H9 (cell line): ENCODE data around the gene NTN3. TPM values are rescaled to one million over a fixed set of nuclear protein-coding genes. Genes with fewer than 3 reads are reported as not detected.

Experiments used
- DNase-seq: peaks from one replicate; pipeline ENCODE4 v3.0.0-alpha.2; 2017
- H2AFZ ChIP-seq: one replicate; pipeline ENCODE4 v1.6.1; 2013; ENCODE audit warnings: mild to moderate bottlenecking, low read length, control low read depth, moderate library complexity
- H2AK5ac ChIP-seq: 2 replicates; pipeline ENCODE4 v1.6.1; 2013; ENCODE audit warnings: low read length, control low read depth, mixed read lengths; ENCODE audit not compliant: insufficient read length
- H2BK120ac ChIP-seq: one replicate; pipeline ENCODE4 v1.6.1; 2013; ENCODE audit warnings: low read depth, mild to moderate bottlenecking, low read length, control low read depth, inconsistent platforms; ENCODE audit not compliant: poor library complexity, severe bottlenecking
- H2BK12ac ChIP-seq: 2 replicates; pipeline ENCODE4 v1.6.1; 2013; ENCODE audit warnings: low read length, control low read depth, mixed read lengths, low read depth; ENCODE audit not compliant: insufficient read length
- H2BK15ac ChIP-seq: 2 replicates; pipeline ENCODE4 v1.6.1; 2013; ENCODE audit warnings: low read depth, low read length, control low read depth
- H2BK20ac ChIP-seq: one replicate; pipeline ENCODE4 v1.6.1; 2013; ENCODE audit warnings: low read depth, mild to moderate bottlenecking, low read length, control low read depth, inconsistent platforms; ENCODE audit not compliant: poor library complexity, severe bottlenecking
- H2BK5ac ChIP-seq: 2 replicates; pipeline ENCODE4 v1.6.1; 2013; ENCODE audit warnings: low read length, control low read depth, mixed read lengths; ENCODE audit not compliant: insufficient read length
- H3K14ac ChIP-seq: 2 replicates; pipeline ENCODE4 v1.6.1; 2013; ENCODE audit warnings: low read length, control low read depth; ENCODE audit not compliant: insufficient read depth
- H3K18ac ChIP-seq: 2 replicates; pipeline ENCODE4 v1.6.1; 2013; ENCODE audit warnings: low read depth, mild to moderate bottlenecking, mixed read lengths, low read length, control low read depth; ENCODE audit not compliant: insufficient read length
- H3K23ac ChIP-seq: 2 replicates; pipeline ENCODE4 v1.6.1; 2013; ENCODE audit warnings: low read length, control low read depth, mixed read lengths, low read depth; ENCODE audit not compliant: insufficient read length
- H3K23me2 ChIP-seq: 2 replicates; pipeline ENCODE4 v1.6.1; 2013; ENCODE audit warnings: low read depth, mild to moderate bottlenecking, mixed read lengths, low read length, control low read depth; ENCODE audit not compliant: insufficient read length, poor library complexity, severe bottlenecking
- H3K27ac ChIP-seq: 2 replicates; pipeline ENCODE4 v1.5.1; 2013; ENCODE audit warnings: low read length, control low read depth, mixed read lengths, low read depth; ENCODE audit not compliant: insufficient read length
- H3K27me3 ChIP-seq: 2 replicates; pipeline ENCODE4 v1.6.1; 2013; ENCODE audit warnings: low read length, control low read depth, inconsistent platforms; ENCODE audit not compliant: insufficient read depth
- H3K4ac ChIP-seq: 2 replicates; pipeline ENCODE4 v1.6.1; 2013; ENCODE audit warnings: low read depth, mild to moderate bottlenecking, control low read depth, inconsistent platforms, low read length, moderate library complexity
- H3K4me1 ChIP-seq: 2 replicates; pipeline ENCODE4 v1.6.1; 2013; ENCODE audit warnings: low read length, control low read depth, inconsistent platforms; ENCODE audit not compliant: insufficient read depth
- H3K4me2 ChIP-seq: 2 replicates; pipeline ENCODE4 v1.6.1; 2013; ENCODE audit warnings: low read length, control low read depth, mixed read lengths; ENCODE audit not compliant: insufficient read length, insufficient read depth
- H3K56ac ChIP-seq: 2 replicates; pipeline ENCODE4 v1.6.1; 2013; ENCODE audit warnings: low read depth, mild to moderate bottlenecking, mixed read lengths, low read length, control low read depth; ENCODE audit not compliant: insufficient read length
- H3K79me1 ChIP-seq: 2 replicates; pipeline ENCODE4 v1.6.1; 2013; ENCODE audit warnings: low read depth, mild to moderate bottlenecking, moderate library complexity, low read length, control low read depth, inconsistent platforms; ENCODE audit not compliant: insufficient read depth, poor library complexity, severe bottlenecking
- H3K79me2 ChIP-seq: 2 replicates; pipeline ENCODE4 v1.6.1; 2013; ENCODE audit warnings: low read length, control low read depth, inconsistent platforms; ENCODE audit not compliant: insufficient read depth
- H3K9ac ChIP-seq: 2 replicates; pipeline ENCODE4 v1.6.1; 2013; ENCODE audit warnings: low read length, control low read depth, mixed read lengths; ENCODE audit not compliant: insufficient read length; ENCODE audit errors: extremely low read depth
- H3K9me3 ChIP-seq: one replicate; pipeline ENCODE4 v1.6.1; 2013; ENCODE audit warnings: low read depth, low read length, inconsistent platforms; ENCODE audit not compliant: control insufficient read depth
- H3T11ph ChIP-seq: one replicate; pipeline ENCODE4 v1.6.1; 2013; ENCODE audit warnings: mild to moderate bottlenecking, low read length, control low read depth, inconsistent platforms
- H4K20me1 ChIP-seq: one replicate; pipeline ENCODE4 v1.6.1; 2013; ENCODE audit not compliant: control insufficient read depth, insufficient read length, insufficient read depth
- H4K5ac ChIP-seq: 2 replicates; pipeline ENCODE4 v1.6.1; 2013; ENCODE audit warnings: low read depth, mild to moderate bottlenecking, mixed read lengths, low read length, control low read depth; ENCODE audit not compliant: insufficient read length
- H4K8ac ChIP-seq: replicated peaks from 2 replicates; pipeline ENCODE4 v1.6.1; 2013; ENCODE audit warnings: low read length, control low read depth, mixed read lengths, low read depth; ENCODE audit not compliant: insufficient read length
- H4K91ac ChIP-seq: 2 replicates; pipeline ENCODE4 v1.6.1; 2013; ENCODE audit warnings: low read depth, mild to moderate bottlenecking, moderate library complexity, mixed read lengths, low read length, control low read depth; ENCODE audit not compliant: insufficient read length
- H3K27ac Mint-ChIP-seq, 3 experiments: 2 replicates in 2 of 3; 3 replicates in 1 of 3; pipeline ENCODE4 v1.8.0; 2020 to 2021; ENCODE audit warnings: mixed read lengths in 3 of 3, mild to moderate bottlenecking in 1 of 3, moderate library complexity in 1 of 3
- H3K27me3 Mint-ChIP-seq: 2 replicates; pipeline ENCODE4 v1.8.0; 2021; ENCODE audit warnings: low read depth, mild to moderate bottlenecking, moderate library complexity, mixed read lengths
- H3K36me3 Mint-ChIP-seq, 3 experiments: 2 replicates in 2 of 3; 3 replicates in 1 of 3; pipeline ENCODE4 v1.8.0; 2020 to 2021; ENCODE audit warnings: low read depth in 3 of 3, mixed read lengths in 3 of 3; ENCODE audit not compliant: insufficient read depth in 1 of 3
- H3K4me1 Mint-ChIP-seq, 2 experiments: 2 replicates each; pipeline ENCODE4 v1.8.0; 2020; ENCODE audit warnings: mixed read lengths in 2 of 2
- H3K4me3 Mint-ChIP-seq, 2 experiments: 2 replicates in 1 of 2; 3 replicates in 1 of 2; pipeline ENCODE4 v1.8.0; 2020 to 2021; ENCODE audit warnings: mild to moderate bottlenecking in 2 of 2, mixed read lengths in 2 of 2, moderate library complexity in 1 of 2
- H3K9me3 Mint-ChIP-seq, 2 experiments: 2 replicates in 1 of 2; 3 replicates in 1 of 2; pipeline ENCODE4 v1.8.0; 2020; ENCODE audit warnings: mild to moderate bottlenecking in 2 of 2, mixed read lengths in 2 of 2, moderate library complexity in 1 of 2
- WGBS: extraction: QIAGEN DNeasy Blood & Tissue Kit; methylation state at CpG from one replicate; pipeline ENCODE4 v1.1.7; 2013; ENCODE audit warnings: missing lambda C conversion rate, low lambda C conversion rate, mixed read lengths; ENCODE audit not compliant: insufficient read length; ENCODE audit errors: extremely low coverage; 5-methylcytosine and 5-hydroxymethylcytosine counted together
- total RNA-seq: library from RNA; stranded (reverse); gene quantifications from 2 replicates; pipeline ENCODE4 v1.2.1, GENCODE V29; 2021
- TF ChIP-seq, protein P1 (sequence below): fragments of 200-600 bp; sonication (generic); conservative IDR thresholded peaks from 3 replicates; pipeline ENCODE4 v1.8.0; 2021; ENCODE audit warnings: antibody characterized with exemption, mild to moderate bottlenecking

The NTN3 gene
- total RNA-seq, 1 experiment from 2014 or later: 1.3 TPM

DNA sequence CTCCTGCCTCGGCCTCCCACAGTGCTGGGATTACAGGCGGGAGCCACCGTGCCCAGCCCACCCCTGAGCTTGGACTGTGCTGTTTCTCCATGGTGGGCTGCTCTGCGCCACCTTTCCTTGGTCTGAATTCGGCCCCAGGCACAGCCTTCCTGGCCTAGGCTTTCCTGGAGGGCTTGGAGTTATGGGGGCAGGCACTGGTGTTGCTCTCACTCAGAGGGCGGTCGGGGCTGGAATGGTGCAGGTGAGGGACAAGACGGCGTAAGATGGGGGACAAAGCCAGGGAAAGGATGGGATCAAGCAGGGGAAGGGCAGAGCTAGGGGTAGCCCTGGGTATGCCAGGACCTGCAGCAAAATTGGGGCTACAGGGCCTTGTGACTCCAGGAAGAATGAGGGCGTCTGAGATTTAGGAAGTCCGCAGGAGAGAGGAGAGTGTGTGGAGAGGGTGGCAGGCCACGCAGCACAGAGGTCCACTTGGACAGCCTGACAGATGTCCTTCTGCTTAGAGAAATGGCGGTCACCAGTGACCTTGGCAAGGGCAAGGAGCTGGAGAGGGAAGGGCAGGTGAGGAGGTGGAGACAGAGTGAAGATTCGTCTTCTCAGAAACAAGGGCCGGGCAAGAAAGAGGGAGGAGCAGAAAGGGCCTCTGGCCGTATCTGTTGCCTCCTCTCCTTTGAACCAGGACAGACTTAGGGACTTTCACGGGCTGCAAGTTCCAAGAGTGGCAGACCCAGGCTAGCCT is 41.1 kb downstream of the NTN3 start:
- H4K91ac ChIP-seq: no peak overlapping the region
- H2BK20ac ChIP-seq: no peak overlapping the region
- H3K9ac ChIP-seq: no peak overlapping the region
- no peak overlapping the region; the same call in 1 of the 2 replicates for H3K14ac ChIP-seq
- peaks cover 3% of the 10 kb centered on the region; the same call in 1 of the 2 replicates for H3K4me1 ChIP-seq
- DNase-seq: no peak
- Mint-ChIP-seq H3K4me1 (peaks cover 42 to 55% of the 10 kb centered on the region in 2 experiments), H3K4me3 (peak overlapping the region; percentile 68 to 86; a peak in 4 of 5 replicates), H3K36me3 (peaks cover 2 to 8% (median 8%) of the 10 kb centered on the region in 3 experiments; a peak in 6 of 7 replicates), H3K27ac (peak overlapping the region; percentile 26 to 97 (median 28); a peak in 5 of 7 replicates), H3K9me3 (no peaks in the 10 kb centered on the region; a peak in 1 of 5 replicates), H3K27me3 (peaks cover 5% of the 10 kb centered on the region)
- H4K5ac ChIP-seq: no peak overlapping the region
- no peak overlapping the region for H2AK5ac ChIP-seq
- H3K23me2 ChIP-seq: peaks cover 14% of the 10 kb centered on the region
- TF ChIP-seq, protein P1, sequence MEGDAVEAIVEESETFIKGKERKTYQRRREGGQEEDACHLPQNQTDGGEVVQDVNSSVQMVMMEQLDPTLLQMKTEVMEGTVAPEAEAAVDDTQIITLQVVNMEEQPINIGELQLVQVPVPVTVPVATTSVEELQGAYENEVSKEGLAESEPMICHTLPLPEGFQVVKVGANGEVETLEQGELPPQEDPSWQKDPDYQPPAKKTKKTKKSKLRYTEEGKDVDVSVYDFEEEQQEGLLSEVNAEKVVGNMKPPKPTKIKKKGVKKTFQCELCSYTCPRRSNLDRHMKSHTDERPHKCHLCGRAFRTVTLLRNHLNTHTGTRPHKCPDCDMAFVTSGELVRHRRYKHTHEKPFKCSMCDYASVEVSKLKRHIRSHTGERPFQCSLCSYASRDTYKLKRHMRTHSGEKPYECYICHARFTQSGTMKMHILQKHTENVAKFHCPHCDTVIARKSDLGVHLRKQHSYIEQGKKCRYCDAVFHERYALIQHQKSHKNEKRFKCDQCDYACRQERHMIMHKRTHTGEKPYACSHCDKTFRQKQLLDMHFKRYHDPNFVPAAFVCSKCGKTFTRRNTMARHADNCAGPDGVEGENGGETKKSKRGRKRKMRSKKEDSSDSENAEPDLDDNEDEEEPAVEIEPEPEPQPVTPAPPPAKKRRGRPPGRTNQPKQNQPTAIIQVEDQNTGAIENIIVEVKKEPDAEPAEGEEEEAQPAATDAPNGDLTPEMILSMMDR: no peak
- H3K56ac ChIP-seq: no peak overlapping the region
- H3K9me3 ChIP-seq: no peaks in the 10 kb centered on the region
- H2AFZ ChIP-seq: no peak overlapping the region
- WGBS: no CpG with 5 or more reads among the region's 17 CpGs
- no peak overlapping the region for H2BK5ac ChIP-seq
- peaks cover 27% of the 10 kb centered on the region; the same call in 1 of the 2 replicates for H3K79me2 ChIP-seq
- no peak overlapping the region for H3T11ph ChIP-seq
- no peaks in the 10 kb centered on the region for H3K27me3 ChIP-seq
- H2BK120ac ChIP-seq: no peak overlapping the region
- H3K4me2 ChIP-seq: peak overlapping the region; percentile 74
- H3K23ac ChIP-seq: no peak overlapping the region
- peak overlapping the region; percentile 23; the same call in 1 of the 2 replicates for H3K4ac ChIP-seq
- no peaks in the 10 kb centered on the region for H4K20me1 ChIP-seq
- no peak overlapping the region for H2BK12ac ChIP-seq
- H3K18ac ChIP-seq: no peak overlapping the region
- no peak overlapping the region for H3K27ac ChIP-seq
- no peak overlapping the region for H2BK15ac ChIP-seq
- H3K79me1 ChIP-seq: peaks cover 4% of the 10 kb centered on the region
- no peak overlapping the region for H4K8ac ChIP-seq
